NCI-H1694 treated with DMSO at 0.1 percent for 48 hours (cell line): Measurements from ENCODE around the gene KCNA10.

Experiments used
- DNase-seq: peaks from one replicate; lab custom pipeline; 2025; lab: John Stamatoyannopoulos, UW

Gene KCNA10

DNA sequence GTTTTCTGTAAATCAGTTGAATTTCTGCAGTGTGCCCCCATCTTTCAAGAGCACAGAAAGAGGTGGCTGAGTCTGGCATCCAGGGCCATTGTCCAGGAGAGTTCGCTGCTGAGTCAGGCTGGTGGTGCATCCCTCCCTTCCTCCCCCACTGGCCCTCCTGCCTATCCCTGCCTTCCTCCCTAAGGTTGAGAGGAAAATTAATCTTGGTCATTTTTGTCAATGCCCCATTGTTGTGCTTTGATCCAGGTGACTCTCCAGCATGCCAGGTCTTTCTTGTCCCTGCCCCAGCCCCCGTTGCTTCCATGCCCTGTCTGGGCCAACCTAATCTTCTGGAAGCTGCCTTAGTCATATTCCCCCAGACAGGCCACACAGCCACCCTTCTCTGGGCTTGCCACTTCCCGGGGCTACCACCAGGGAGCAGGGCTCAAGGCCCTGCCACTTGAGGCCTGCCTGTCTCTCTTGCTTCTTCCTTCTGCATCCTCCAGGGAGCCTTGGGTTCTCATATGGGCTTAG lies 41.5 kb downstream of the KCNA10 start:
- DNase-seq, result no peak

DNA sequence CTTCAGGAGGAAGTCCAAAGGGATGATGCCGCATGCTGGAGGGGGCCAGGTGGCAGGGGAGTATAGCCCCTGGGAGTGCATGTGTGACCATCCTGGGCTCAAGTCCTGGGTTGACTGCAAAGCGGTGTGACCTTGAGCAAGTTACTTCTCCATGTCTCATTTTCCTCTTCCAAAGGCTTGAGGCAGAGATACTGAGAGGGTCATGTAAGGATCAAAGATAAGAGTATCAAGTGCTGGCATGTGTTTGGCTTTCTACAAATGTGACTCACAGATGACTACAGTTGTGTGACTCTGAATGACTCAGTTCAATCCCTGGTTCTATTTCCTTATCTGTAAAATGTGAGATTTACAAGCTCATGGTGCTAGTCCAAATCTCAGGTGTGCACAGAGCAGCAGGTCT lies 41.9 kb downstream of the KCNA10 start:
- no peak for DNase-seq

DNA sequence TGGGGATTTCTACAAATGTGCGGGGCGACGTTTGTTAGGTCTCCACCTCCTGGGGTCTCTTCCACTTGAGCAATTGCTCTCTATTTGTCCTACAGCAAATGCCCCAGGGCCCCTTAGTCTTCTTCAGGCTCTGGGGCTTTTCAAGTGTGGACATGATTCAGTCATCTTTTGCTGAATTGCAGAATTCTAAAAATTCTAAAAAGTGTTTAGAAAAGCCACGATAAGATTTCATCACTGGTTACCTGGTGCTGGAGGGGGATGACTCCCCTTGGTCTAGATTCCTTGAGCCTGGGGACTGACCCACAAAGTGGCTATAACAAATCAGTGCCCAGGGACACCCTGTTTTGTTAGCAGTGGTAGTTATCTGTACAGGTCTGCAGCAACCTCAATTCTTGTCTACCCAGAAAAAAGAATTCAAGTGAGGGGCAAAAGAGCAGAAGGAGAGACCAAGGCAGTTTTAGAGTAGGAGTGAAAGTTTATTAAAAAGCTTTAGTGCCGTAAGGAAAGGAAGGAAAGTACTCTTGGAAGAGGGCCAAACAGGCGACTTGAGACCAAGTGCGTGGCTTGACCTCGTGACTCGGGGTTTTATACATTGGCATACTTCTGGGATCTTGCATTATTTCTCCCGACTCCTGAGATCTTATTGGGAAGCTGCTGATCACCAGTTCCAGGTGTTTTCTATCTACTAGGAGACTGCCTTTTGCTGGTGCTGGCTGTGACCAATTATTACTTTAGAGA lies 42.8 kb downstream of the KCNA10 start:
- DNase-seq, result no peak

DNA sequence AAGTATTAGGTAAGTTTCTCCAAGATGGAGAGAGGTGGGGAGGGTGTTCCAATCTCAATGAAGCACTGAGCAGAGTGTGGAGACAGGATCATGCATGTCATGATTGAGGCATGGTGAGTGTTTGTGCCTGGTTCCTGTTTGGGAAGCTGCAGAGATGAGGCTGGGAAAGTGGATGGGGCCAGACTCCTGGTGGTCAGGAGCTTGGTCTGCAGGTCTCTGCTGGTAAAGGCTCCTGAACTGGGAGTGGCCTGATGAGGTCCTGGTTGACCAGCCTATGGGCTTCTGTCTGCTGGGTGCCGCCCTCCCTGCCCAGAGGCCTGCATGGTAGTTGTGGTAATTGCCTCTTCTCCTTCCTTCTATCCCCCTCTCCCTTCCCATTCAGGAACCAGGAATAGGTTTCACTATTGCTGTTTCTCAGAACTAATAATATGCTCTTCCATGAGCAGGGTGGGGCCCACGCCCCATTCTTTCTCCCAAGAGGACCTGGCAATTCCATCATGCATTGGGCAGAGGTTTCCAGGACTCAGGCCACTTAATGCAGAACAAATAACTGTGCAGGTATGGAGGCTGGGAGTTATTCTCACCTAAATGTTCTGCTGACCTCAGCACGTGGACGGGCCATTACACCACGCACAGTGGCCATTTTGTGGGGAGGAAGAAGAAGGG lies 43.5 kb downstream of the KCNA10 start:
- no peak for DNase-seq

DNA sequence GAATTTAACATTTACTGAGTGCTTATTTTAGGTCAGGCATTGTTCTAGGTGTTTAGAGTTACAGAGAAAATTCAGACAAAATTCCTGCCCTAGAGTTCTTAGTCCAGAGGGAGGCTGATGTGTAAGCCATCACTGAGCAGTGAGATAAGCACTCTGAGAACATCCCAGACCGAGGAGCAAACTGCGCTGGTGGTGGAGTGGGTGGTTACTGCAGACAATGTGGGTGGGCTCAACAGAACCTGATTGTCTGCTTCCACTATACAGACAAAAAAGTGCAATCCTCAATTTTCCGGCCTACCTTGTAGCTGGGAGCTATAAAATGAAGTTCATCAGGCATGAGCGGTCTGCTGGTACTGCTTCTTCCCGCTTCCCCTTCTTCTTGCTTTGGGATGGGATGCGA lies 44.5 kb downstream of the KCNA10 start:
- DNase-seq, result no peak

DNA sequence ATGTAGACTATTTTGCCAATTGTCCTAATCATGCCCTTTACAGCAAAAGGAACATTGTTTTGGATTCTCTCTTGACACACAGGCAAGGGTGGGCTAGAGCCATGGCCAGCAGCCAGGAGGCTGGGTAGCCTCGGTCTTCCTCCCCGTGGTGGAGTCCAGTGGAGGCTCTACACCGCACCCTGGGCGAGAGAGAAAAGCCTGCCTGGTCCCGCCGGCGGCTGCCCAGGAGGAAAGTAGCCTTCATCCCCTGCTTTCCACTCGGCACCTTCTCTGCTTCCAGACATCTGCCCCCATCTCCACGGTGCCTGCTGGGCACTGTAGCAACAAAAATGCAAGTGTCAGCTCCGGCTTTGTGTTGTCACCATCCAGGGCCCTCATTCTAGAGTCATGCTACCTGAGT lies 46.4 kb downstream of the KCNA10 start:
- DNase-seq, result no peak

DNA sequence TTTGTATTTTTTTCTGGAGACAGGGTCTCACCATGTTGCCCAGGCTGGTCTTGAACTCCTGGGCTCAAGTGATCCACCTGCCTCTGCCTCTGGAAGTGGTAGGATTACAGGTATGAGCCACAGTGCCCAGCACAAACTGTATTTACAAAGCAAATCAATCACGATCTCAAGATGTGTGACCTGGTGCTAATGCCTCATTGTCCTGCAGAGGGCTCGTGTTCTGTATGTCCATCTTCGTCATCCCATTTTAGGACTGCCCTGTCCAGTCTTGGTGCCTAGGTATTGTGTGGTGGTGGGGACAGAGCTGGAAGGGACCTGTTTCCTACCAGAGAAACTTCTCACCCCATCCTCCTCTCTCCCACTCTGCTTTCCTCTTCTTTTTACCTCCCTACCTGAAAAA lies 47.8 kb downstream of the KCNA10 start:
- no peak for DNase-seq
